Activated CD4-positive, alpha-beta T cell treated with anti-CD3 and anti-CD28 coated beads for 48 hours (primary cell): Measurements from ENCODE around the gene ANKS6.
"Not testable (repeated sequence)": the region's sequence is repeated elsewhere in the genome, so short reads cannot be mapped to it uniquely, and the experiment has no call there.

Experiments
- DNase-seq: peaks from one replicate; pipeline ENCODE4 v3.0.0-alpha.2; 2020

Gene ANKS6

GRCh38 chr9:98698856-98699255, 97.5 kb downstream of the ANKS6 start:
- DNase-seq: no peak

DNA sequence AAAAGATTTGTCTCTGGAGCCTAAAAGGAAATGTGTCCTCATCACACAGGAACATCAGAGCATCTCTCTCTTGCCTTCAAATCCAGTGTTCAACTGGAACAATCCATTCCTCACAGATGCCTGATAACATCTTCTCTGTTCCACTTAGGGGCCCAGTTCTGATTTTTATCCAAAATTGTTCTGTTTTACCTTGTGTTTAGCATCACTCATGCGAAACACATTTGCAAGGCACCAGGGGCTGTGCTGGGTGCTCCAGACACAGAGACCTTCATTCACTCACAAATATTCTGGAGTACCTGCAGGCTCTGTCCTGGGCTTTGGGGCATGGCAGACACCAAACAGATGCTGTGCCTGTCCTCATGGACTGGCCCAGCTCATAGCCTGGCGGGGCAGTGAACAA, 101.4 kb downstream of the ANKS6 start:
- no peak for DNase-seq

DNA sequence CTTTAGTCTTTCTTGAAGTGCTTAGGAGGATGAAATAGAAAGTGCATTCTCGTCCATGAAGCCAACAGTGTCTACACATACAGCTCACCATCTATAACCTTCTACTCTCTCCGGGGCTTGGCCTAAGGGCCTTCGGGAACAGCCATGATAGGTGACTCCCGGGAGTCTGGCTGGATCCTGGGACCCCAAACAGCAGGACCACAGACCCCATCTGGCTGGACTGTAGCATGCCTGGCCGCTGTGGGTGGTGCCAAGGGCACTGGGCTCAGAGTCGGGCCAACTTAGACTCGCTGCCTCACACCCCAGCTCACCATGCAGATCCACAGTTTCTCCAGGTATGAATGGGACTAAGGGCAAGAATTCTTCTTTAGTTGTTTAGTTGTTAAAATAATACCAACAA, 104.0 kb downstream of the ANKS6 start:
- DNase-seq: no peak

GRCh38 chr9:98691890-98692289, 104.5 kb downstream of the ANKS6 start:
- no peak for DNase-seq

DNA sequence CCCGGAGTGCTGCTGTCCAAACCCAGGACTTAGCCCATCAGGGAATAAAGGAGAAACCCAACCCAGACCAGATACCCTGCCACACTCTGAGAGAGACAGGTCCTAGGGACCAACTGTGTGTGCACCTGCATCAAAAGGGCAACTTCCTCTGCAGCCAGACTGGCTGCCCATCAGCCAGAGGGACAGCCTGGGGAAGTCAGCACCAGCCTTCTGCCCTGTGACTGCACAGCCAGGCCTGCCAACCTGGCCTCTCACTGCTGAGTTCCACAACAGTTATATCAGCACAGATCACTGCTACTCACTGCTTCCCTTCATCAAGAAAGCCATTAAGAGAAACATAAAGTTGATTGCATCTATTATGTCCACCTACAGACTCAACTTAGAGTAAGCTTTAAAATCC, 105.7 kb downstream of the ANKS6 start:
- DNase-seq: no peak

GRCh38 chr9:98688710-98689495, 107.5 kb downstream of the ANKS6 start:
- DNase-seq: no peak

- no peak for DNase-seq
These were observed 108.4 kb downstream of the ANKS6 start for GRCh38 chr9:98687911-98688310.

DNA sequence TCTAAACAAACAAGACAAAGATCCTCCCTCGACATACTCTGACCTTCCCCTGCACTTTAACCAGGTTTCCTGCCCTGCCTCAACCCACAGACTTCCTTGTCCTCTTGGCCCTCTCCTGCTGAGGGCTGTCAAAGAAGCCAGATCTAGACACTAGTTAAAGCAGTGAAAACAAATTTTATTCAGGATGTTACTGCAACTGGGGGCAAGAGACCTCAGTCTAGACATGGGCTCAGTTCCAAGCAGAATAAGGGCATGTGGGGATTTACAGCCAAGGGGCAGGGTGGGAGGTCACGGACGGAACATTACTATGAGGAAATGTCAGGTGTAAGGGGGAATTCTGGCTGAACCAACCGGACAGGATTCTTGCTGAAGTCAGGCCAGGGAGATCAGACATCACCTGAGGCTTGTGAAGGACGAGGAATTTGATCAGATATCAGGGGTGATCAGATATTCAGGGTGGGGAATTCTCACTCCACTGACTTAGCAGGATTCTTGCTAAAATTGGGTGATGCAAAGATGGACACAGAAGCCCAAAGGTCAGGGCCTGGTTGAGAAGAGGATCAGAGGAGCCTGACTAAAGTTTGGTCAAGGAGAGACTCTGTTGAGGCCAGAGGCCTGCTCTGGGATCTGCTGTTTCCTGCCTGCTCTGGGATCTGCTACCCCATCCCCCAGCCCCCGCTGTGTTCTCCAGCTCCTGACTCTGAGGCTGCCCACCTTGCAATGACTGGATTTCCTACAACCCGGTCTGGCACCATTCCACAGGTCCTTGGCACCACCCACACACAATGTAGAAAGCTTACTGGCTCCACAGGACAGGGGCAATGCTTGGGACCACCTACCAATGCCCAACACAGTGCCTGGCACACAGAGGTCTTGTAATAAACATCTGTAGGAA, 109.1 kb downstream of the ANKS6 start:
- DNase-seq: no peak

DNA sequence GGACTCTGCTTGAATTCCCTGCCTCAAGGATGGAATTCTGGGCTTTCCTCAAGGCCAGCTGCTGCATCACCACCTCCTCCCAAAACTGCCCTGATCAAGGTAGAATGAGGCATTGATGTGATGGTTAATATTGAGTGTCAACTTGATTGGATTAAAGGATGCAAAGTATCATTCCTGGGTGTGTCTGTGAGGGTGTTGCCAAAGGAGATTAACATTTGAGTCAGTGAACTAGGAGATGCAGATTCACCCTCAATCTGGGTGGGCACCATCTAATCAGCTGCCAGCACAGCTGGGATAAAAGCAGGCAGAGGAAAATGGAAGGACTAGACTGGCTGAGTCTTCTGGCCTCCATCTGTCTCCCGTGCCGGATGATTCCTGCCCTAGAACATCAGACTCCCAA, 111.5 kb downstream of the ANKS6 start:
- not testable (repeated sequence) for DNase-seq
